ENCODE data around the gene PLEKHA6.
A peak's percentile ranks its signal among the peaks of the same experiment; 100 is the strongest.

The PLEKHA6 gene

DNA sequence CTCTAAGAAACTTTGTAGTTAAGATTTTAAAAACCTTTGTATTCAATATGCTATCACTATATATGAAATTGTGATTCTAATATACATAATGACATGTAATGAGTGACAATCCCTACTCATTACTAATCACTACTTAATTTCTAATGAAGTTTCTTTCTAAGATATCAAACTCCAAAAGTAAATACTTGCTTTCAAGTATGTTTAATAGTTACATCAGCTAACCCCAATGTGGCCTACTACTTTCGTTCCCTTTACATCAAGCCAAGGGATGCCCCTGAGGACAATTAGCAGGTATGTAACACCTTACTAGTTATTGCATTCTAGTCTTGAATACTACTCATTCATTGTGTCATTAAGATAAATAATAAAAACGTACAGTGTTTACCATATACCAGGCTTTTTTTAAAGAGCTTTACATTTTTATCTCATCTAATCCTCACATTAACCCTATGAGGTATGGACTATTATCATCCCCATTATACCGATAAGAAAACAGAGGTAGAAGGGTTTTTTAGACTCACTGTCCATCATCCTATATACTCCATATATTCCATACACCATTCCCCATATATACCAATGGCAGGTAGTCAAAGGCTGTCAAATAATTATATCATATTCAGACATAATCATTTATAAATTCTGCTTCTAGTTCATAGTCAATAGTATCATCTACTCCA is 47.7 kb upstream of the PLEKHA6 start:
- no peak overlapping the region for H2AFZ ChIP-seq (ENCODE audit: low read depth)
- H3K79me2 ChIP-seq (ENCODE audit: insufficient read depth, low read depth) = peaks cover 89% of the 10 kb centered on the region
- peaks cover 69% of the 10 kb centered on the region for H4K20me1 ChIP-seq (ENCODE audit: insufficient read depth)
- peak overlapping the region; percentile 74 for H3K4me2 ChIP-seq
- peak overlapping the region; percentile 94; the same call in 1 of the 2 replicates for H3K9ac ChIP-seq
- peaks cover 27% of the 10 kb centered on the region for H3K4me1 ChIP-seq (ENCODE audit: low read depth, poor library complexity, severe bottlenecking)
- no peaks in the 10 kb centered on the region for H3K27me3 ChIP-seq (ENCODE audit: insufficient read depth, low read depth)
- TF ChIP-seq CTCF (conservative IDR thresholded peaks at IDR 0.05; ENCODE audit: low read depth, low read length) = no peak
- H3K27ac ChIP-seq = no peak overlapping the region
- H3K4me3 ChIP-seq (IDR thresholded peaks at IDR 0.05; ENCODE audit: insufficient read depth, low read depth, low read length) = peak overlapping the region; percentile 91
- peaks cover 14% of the 10 kb centered on the region; the same call in 1 of the 2 replicates for H3K36me3 ChIP-seq (ENCODE audit: insufficient read depth)

- Histone ChIP-seq H3K36me3 (ENCODE audit: insufficient read depth) (peaks cover 14% of the 10 kb centered on the region; the same call in 1 of the 2 replicates), H3K4me3 (IDR thresholded peaks at IDR 0.05; ENCODE audit: insufficient read depth, low read depth, low read length) (no peak overlapping the region), H3K27ac (no peak overlapping the region), H3K9ac (no peak overlapping the region; the same call in 1 of the 2 replicates), H3K79me2 (ENCODE audit: insufficient read depth, low read depth) (peaks cover 93% of the 10 kb centered on the region), H2AFZ (ENCODE audit: low read depth) (no peak overlapping the region), H3K4me1 (ENCODE audit: low read depth, poor library complexity, severe bottlenecking) (peaks cover 23% of the 10 kb centered on the region), H4K20me1 (ENCODE audit: insufficient read depth) (peaks cover 69% of the 10 kb centered on the region), H3K4me2 (peak overlapping the region; percentile 74), H3K27me3 (ENCODE audit: insufficient read depth, low read depth) (no peaks in the 10 kb centered on the region)
- TF ChIP-seq CTCF (conservative IDR thresholded peaks at IDR 0.05; ENCODE audit: low read depth, low read length) = no peak
Observed at GRCh38 chr1:204406621-204407020, 46.9 kb upstream of the PLEKHA6 start.

- no peaks in the 10 kb centered on the region for H3K27me3 ChIP-seq (ENCODE audit: insufficient read depth, low read depth)
- peaks cover 14% of the 10 kb centered on the region; the same call in 1 of the 2 replicates for H3K36me3 ChIP-seq (ENCODE audit: insufficient read depth)
- no peak for TF ChIP-seq CTCF (conservative IDR thresholded peaks at IDR 0.05; ENCODE audit: low read depth, low read length)
- peaks cover 87% of the 10 kb centered on the region for H3K79me2 ChIP-seq (ENCODE audit: insufficient read depth, low read depth)
- H3K27ac ChIP-seq = no peak overlapping the region
- H4K20me1 ChIP-seq (ENCODE audit: insufficient read depth) = peaks cover 69% of the 10 kb centered on the region
- H2AFZ ChIP-seq (ENCODE audit: low read depth) = no peak overlapping the region
- peaks cover 23% of the 10 kb centered on the region for H3K4me1 ChIP-seq (ENCODE audit: low read depth, poor library complexity, severe bottlenecking)
- no peak overlapping the region for H3K4me3 ChIP-seq (IDR thresholded peaks at IDR 0.05; ENCODE audit: insufficient read depth, low read depth, low read length)
- H3K4me2 ChIP-seq = peak overlapping the region; percentile 74
- no peak overlapping the region for H3K9ac ChIP-seq
Observed at GRCh38 chr1:204405988-204406387, 46.3 kb upstream of the PLEKHA6 start.

GRCh38 chr1:204404629-204405028 is 44.9 kb upstream of the PLEKHA6 start:
- Histone ChIP-seq H4K20me1 (ENCODE audit: insufficient read depth) (peaks cover 58% of the 10 kb centered on the region), H2AFZ (ENCODE audit: low read depth) (no peak overlapping the region), H3K9ac (no peak overlapping the region), H3K27ac (no peak overlapping the region), H3K4me1 (ENCODE audit: low read depth, poor library complexity, severe bottlenecking) (peaks cover 23% of the 10 kb centered on the region), H3K27me3 (ENCODE audit: insufficient read depth, low read depth) (no peaks in the 10 kb centered on the region), H3K79me2 (ENCODE audit: insufficient read depth, low read depth) (peaks cover 73% of the 10 kb centered on the region), H3K36me3 (ENCODE audit: insufficient read depth) (peaks cover 14% of the 10 kb centered on the region; the same call in 1 of the 2 replicates), H3K4me2 (0 out of 2 replicates have a peak overlapping the region, but pooled peaks have one; percentile 0), H3K4me3 (IDR thresholded peaks at IDR 0.05; ENCODE audit: insufficient read depth, low read depth, low read length) (no peak overlapping the region)
- TF ChIP-seq CTCF (conservative IDR thresholded peaks at IDR 0.05; ENCODE audit: low read depth, low read length) = no peak

Data from KMS-11 (cell line).